Panc1 (cell line): ENCODE results near the gene WDR33. TPM values are rescaled to one million over a fixed set of nuclear protein-coding genes. Genes with fewer than 3 reads are reported as not detected.

ENCODE experiments used
- ATAC-seq: fragments of 200-7000 bp; cut with Tn5 transposase; 2 replicates; pipeline ENCODE4 v1.9.1; 2020; ENCODE audit warnings: mild to moderate bottlenecking, moderate library complexity
- BruUV-seq: library from RNA; stranded (reverse); fragments of 400-500 nt; replicated peaks from 2 replicates; lab custom pipeline; 2021; lab: Mats Ljungman, UMichigan
- CTCF ChIA-PET: fragments of 300-600 bp; sonication (Branson Sonifier 250); formaldehyde crosslinking; loops from one replicate; lab custom pipeline; 2022; ENCODE audit warnings: antibody characterized with exemption; lab: Charles Lee
- POLR2A ChIA-PET: fragments of 300-600 bp; sonication (Branson Sonifier 250); formaldehyde crosslinking; loops from one replicate; lab custom pipeline; 2022; ENCODE audit warnings: antibody characterized with exemption; lab: Charles Lee
- DNase-seq: peaks from one replicate; pipeline ENCODE4 v3.0.0-alpha.2; 2010; ENCODE audit warnings: low read depth, low spot score
- H3K27ac ChIP-seq: 2 replicates; pipeline ENCODE4 v1.5.1; 2011; ENCODE audit warnings: mild to moderate bottlenecking, low read length, inconsistent platforms
- H3K27me3 ChIP-seq: fragments of 200-500 bp; sonication (Bioruptor generic); 2 replicates; pipeline ENCODE4 v1.6.0; 2014; ENCODE audit warnings: low read length, inconsistent platforms; ENCODE audit not compliant: control insufficient read depth, insufficient read depth
- H3K36me3 ChIP-seq: fragments of 200-500 bp; sonication (Bioruptor generic); 2 replicates; pipeline ENCODE4 v1.5.1; 2014; ENCODE audit warnings: inconsistent platforms, mild to moderate bottlenecking, low read length, moderate library complexity; ENCODE audit not compliant: control insufficient read depth, insufficient read depth
- H3K4me1 ChIP-seq: 2 replicates; pipeline ENCODE4 v1.5.1; 2011; ENCODE audit warnings: inconsistent platforms, mild to moderate bottlenecking, low read length, moderate library complexity; ENCODE audit not compliant: control insufficient read depth, insufficient read depth
- H3K4me3 ChIP-seq, 2 experiments: 2 replicates each; pipeline ENCODE4 v1.5.1; 2011 to 2012; ENCODE audit warnings: low read depth in 2 of 2, low read length in 2 of 2, mild to moderate bottlenecking in 2 of 2, inconsistent platforms in 1 of 2, moderate library complexity in 1 of 2
- H3K9me3 ChIP-seq: fragments of 200-500 bp; sonication (Bioruptor generic); 2 replicates; pipeline ENCODE4 v1.5.1; 2014; ENCODE audit warnings: low read depth, mild to moderate bottlenecking, inconsistent platforms, low read length, moderate library complexity; ENCODE audit not compliant: control insufficient read depth, insufficient read depth
- CTCF ChIP-seq: fragments of 450-650 bp; IDR thresholded peaks from 2 replicates; pipeline ENCODE4 v1.5.1; 2017; ENCODE audit warnings: mild to moderate bottlenecking
- POLR2AphosphoS5 ChIP-seq: IDR thresholded peaks from 2 replicates; pipeline ENCODE4 v1.6.1; 2012; ENCODE audit warnings: mild to moderate bottlenecking, low read depth, low read length, moderate library complexity
- SIN3A ChIP-seq: IDR thresholded peaks from 2 replicates; pipeline ENCODE4 v1.6.1; 2012; ENCODE audit warnings: low read depth, mild to moderate bottlenecking, low read length, moderate library complexity, borderline replicate concordance; ENCODE audit not compliant: insufficient read depth
- TCF7L2 ChIP-seq: IDR thresholded peaks from 2 replicates; pipeline ENCODE4 v1.6.1; 2011; ENCODE audit warnings: mild to moderate bottlenecking, low read depth, low read length, inconsistent platforms
- in situ Hi-C: cut with HindIII; loops from 2 replicates; pipeline ENCODE4 v1.10.0; 2016; ENCODE audit warnings: low sequenced_read_pairs, low pct_unique_long_range_greater_than_20kb
- intact Hi-C: fragments of 100-400 bp; cut with micrococcal nuclease; formaldehyde crosslinking; loops from one replicate; pipeline ENCODE4 v1.10.0; 2022; ENCODE audit not compliant: unreplicated experiment
- total RNA-seq: library from RNA; stranded (reverse); gene quantifications from one replicate; pipeline ENCODE4 v1.2.1, GENCODE V29; 2021; ENCODE audit not compliant: unreplicated experiment
- TF ChIP-seq, protein P1 (sequence below), 2 experiments: IDR thresholded peaks; 2 replicates each; pipeline ENCODE4 v1.6.1; 2011 to 2012; ENCODE audit warnings: low read depth in 2 of 2, control low read depth in 1 of 2, low read length in 1 of 2, mild to moderate bottlenecking in 1 of 2, moderate library complexity in 1 of 2; ENCODE audit not compliant: insufficient read depth in 1 of 2

Gene WDR33
- total RNA-seq, 1 experiment from 2014 or later = 63.7 TPM

GRCh38 chr2:127786048-127786809 is 24.7 kb downstream of the WDR33 start:
- no peak overlapping the region for H3K27ac ChIP-seq
- intact Hi-C loops = no loop called here
- H3K4me3 ChIP-seq = no peak overlapping the region
- in situ Hi-C loops = no loop called here
- POLR2A ChIA-PET = no interaction called here
- CTCF ChIA-PET = no interaction called here
- H3K9me3 ChIP-seq = no peaks in the 10 kb centered on the region
- H3K4me1 ChIP-seq = no peaks in the 10 kb centered on the region
- no TSS peak for BruUV-seq
- H3K27me3 ChIP-seq = no peaks in the 10 kb centered on the region
- TF ChIP-seq TCF7L2 (no peak), SIN3A (no peak), CTCF (no peak), POLR2AphosphoS5 (no peak)
- TF ChIP-seq, protein P1, sequence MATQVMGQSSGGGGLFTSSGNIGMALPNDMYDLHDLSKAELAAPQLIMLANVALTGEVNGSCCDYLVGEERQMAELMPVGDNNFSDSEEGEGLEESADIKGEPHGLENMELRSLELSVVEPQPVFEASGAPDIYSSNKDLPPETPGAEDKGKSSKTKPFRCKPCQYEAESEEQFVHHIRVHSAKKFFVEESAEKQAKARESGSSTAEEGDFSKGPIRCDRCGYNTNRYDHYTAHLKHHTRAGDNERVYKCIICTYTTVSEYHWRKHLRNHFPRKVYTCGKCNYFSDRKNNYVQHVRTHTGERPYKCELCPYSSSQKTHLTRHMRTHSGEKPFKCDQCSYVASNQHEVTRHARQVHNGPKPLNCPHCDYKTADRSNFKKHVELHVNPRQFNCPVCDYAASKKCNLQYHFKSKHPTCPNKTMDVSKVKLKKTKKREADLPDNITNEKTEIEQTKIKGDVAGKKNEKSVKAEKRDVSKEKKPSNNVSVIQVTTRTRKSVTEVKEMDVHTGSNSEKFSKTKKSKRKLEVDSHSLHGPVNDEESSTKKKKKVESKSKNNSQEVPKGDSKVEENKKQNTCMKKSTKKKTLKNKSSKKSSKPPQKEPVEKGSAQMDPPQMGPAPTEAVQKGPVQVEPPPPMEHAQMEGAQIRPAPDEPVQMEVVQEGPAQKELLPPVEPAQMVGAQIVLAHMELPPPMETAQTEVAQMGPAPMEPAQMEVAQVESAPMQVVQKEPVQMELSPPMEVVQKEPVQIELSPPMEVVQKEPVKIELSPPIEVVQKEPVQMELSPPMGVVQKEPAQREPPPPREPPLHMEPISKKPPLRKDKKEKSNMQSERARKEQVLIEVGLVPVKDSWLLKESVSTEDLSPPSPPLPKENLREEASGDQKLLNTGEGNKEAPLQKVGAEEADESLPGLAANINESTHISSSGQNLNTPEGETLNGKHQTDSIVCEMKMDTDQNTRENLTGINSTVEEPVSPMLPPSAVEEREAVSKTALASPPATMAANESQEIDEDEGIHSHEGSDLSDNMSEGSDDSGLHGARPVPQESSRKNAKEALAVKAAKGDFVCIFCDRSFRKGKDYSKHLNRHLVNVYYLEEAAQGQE (IDR thresholded peaks at IDR 0.05; ENCODE audit: insufficient read depth in 1 of 2, low read depth in 2 of 2, low read length in 1 of 2) = no peak
- DNase-seq = no peak
- no peaks in the 10 kb centered on the region for H3K36me3 ChIP-seq
- ATAC-seq = no peak

GRCh38 chr2:127784965-127785518 is 25.9 kb downstream of the WDR33 start:
- Histone ChIP-seq H3K27me3 (no peaks in the 10 kb centered on the region), H3K4me3 (no peak overlapping the region), H3K4me1 (no peaks in the 10 kb centered on the region), H3K36me3 (no peaks in the 10 kb centered on the region), H3K27ac (no peak overlapping the region), H3K9me3 (no peaks in the 10 kb centered on the region)
- ChIA-PET POLR2A (no interaction called here), CTCF (no interaction called here)
- no peak for DNase-seq
- no peak for TF ChIP-seq SIN3A
- intact Hi-C loops = no loop called here
- no peak for ATAC-seq
- in situ Hi-C loops = no loop called here
- BruUV-seq = no TSS peak

GRCh38 chr2:127783101-127783500 is 27.9 kb downstream of the WDR33 start:
- ATAC-seq = no peak
- Histone ChIP-seq H3K27me3 (no peaks in the 10 kb centered on the region), H3K27ac (no peak overlapping the region), H3K36me3 (no peaks in the 10 kb centered on the region), H3K4me1 (no peaks in the 10 kb centered on the region), H3K9me3 (no peaks in the 10 kb centered on the region), H3K4me3 (no peak overlapping the region)
- in situ Hi-C loops = no loop called here
- intact Hi-C loops = no loop called here
- POLR2A ChIA-PET = interaction anchor here (0.7 kb wide), 1 partner anchor 94 kb away, joined by 9 read pairs; no protein-coding TSS in a partner anchor
- TF ChIP-seq, protein P1 (IDR thresholded peaks at IDR 0.05; ENCODE audit: insufficient read depth in 1 of 2, low read depth in 2 of 2, low read length in 1 of 2) = no peak
- TF ChIP-seq POLR2AphosphoS5 (no peak), CTCF (no peak), SIN3A (no peak), TCF7L2 (no peak)
- DNase-seq = no peak
- CTCF ChIA-PET = no interaction called here
- BruUV-seq = TSS peak; percentile 71
